WTC11 (cell line): ENCODE results near the gene ZNF605.
A peak's percentile ranks its signal among the peaks of the same experiment; 100 is the strongest.

Experiments
- KAT7 ChIP-seq: sonication (generic); formaldehyde crosslinking; IDR thresholded peaks from 2 replicates; pipeline ENCODE4 v1.8.1; 2023; ENCODE audit warnings: missing genetic modification reagents, mild to moderate bottlenecking, borderline replicate concordance
- SMAD3 ChIP-seq: sonication (generic); formaldehyde crosslinking; IDR thresholded peaks from 2 replicates; pipeline ENCODE4 v1.8.0; 2022; ENCODE audit warnings: missing genetic modification reagents, mild to moderate bottlenecking, borderline replicate concordance
- TEAD4 ChIP-seq: sonication (generic); formaldehyde crosslinking; IDR thresholded peaks from 2 replicates; pipeline ENCODE4 v1.8.0; 2022; ENCODE audit warnings: mild to moderate bottlenecking, missing genetic modification reagents
- ZNF263 ChIP-seq: sonication (generic); formaldehyde crosslinking; IDR thresholded peaks from 2 replicates; pipeline ENCODE4 v1.8.1; 2022; ENCODE audit warnings: low read depth, mild to moderate bottlenecking, moderate library complexity, missing genetic modification reagents
- ZNF423 ChIP-seq: fragments of 250-450 bp; sonication (Bioruptor Pico); IDR thresholded peaks from 2 replicates; pipeline ENCODE4 v2.1.2; 2022; ENCODE audit warnings: mild to moderate bottlenecking, moderate library complexity
- TF ChIP-seq, protein P1 (sequence below): fragments of 200-600 bp; IDR thresholded peaks from 2 replicates; pipeline ENCODE4 v1.8.0; 2022; ENCODE audit warnings: antibody characterized with exemption
- TF ChIP-seq, protein P2 (sequence below): sonication (generic); formaldehyde crosslinking; conservative IDR thresholded peaks from 2 replicates; pipeline ENCODE4 v1.8.1; 2022; ENCODE audit warnings: mild to moderate bottlenecking, missing genetic modification reagents
- TF ChIP-seq, protein P3 (sequence below): sonication (generic); formaldehyde crosslinking; IDR thresholded peaks from 2 replicates; pipeline ENCODE4 v1.8.1; 2023; ENCODE audit warnings: mild to moderate bottlenecking, missing genetic modification reagents, moderate library complexity

DNA sequence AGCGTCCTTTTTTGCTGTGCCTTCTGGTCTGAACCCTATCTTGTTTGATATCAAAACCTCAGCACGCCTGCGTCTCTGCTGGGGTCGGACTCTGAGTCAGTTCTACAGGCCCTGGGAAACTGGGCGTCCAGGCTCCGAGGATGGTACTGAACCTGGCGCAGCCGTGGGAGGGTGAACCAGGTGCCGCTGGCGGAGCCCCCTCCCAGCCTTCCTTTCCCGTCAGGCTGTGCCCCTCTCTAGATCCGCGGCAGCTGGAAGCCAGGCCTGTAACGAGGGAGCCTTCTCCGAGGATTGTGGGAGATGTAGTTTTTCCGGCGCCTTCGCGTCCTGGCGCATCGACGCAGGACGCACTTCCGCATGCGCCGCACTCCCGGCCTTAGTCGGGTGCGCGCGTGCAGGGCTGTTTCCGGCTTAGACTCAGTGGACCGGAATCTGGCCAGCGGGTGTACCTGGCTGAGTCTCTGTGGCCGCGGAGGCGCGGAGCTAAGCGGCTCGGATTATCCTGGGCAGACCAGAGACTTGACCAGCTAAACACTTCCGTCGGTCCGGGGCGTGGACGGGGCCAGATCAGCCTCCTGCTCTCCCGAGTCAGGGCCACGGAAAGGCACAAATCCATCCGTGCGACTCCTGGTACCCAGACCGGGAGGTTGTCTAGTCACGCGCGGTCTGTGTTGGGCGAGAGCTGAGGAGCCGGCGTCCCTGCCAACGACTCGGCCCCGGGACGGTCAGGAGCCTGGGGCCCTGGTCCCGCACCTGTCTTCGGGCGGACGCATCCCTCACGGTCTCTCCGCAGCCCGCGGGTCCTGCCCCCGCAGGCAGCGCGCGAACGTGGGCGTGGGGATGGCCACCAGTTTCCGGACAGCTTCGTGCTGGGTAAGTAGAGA lies 30.1 kb upstream of the ZNF605 start, which contains the start of gene ZNF26:
- TF ChIP-seq, protein P1, sequence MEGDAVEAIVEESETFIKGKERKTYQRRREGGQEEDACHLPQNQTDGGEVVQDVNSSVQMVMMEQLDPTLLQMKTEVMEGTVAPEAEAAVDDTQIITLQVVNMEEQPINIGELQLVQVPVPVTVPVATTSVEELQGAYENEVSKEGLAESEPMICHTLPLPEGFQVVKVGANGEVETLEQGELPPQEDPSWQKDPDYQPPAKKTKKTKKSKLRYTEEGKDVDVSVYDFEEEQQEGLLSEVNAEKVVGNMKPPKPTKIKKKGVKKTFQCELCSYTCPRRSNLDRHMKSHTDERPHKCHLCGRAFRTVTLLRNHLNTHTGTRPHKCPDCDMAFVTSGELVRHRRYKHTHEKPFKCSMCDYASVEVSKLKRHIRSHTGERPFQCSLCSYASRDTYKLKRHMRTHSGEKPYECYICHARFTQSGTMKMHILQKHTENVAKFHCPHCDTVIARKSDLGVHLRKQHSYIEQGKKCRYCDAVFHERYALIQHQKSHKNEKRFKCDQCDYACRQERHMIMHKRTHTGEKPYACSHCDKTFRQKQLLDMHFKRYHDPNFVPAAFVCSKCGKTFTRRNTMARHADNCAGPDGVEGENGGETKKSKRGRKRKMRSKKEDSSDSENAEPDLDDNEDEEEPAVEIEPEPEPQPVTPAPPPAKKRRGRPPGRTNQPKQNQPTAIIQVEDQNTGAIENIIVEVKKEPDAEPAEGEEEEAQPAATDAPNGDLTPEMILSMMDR, result no peak
- TF ChIP-seq SMAD3 (CRISPR knock-in tag), result no peak
- TF ChIP-seq TEAD4 (CRISPR knock-in tag), result 0 out of 2 replicates have a peak, but pooled peaks have one; percentile 17
- no peak for TF ChIP-seq KAT7 (CRISPR knock-in tag)
- TF ChIP-seq, protein P2, sequence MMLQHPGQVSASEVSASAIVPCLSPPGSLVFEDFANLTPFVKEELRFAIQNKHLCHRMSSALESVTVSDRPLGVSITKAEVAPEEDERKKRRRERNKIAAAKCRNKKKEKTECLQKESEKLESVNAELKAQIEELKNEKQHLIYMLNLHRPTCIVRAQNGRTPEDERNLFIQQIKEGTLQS (CRISPR knock-in tag), result no peak
- TF ChIP-seq ZNF423 (CRISPR knock-in tag), result no peak
- TF ChIP-seq ZNF263 (CRISPR knock-in tag), result no peak
- TF ChIP-seq, protein P3, sequence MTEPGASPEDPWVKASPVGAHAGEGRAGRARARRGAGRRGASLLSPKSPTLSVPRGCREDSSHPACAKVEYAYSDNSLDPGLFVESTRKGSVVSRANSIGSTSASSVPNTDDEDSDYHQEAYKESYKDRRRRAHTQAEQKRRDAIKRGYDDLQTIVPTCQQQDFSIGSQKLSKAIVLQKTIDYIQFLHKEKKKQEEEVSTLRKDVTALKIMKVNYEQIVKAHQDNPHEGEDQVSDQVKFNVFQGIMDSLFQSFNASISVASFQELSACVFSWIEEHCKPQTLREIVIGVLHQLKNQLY (CRISPR knock-in tag), result no peak; the same call in 1 of the 2 replicates
